Activated CD4-positive, alpha-beta T cell treated with anti-CD3 and anti-CD28 coated beads, Interleukin-2, amount 50 U/mL, for 48 hours (primary cell): ENCODE data around the gene RIPOR3.
"Not testable (repeated sequence)": the region's sequence is repeated elsewhere in the genome, so short reads cannot be mapped to it uniquely, and the experiment has no call there.

Source experiments
- DNase-seq, 2 experiments: peaks; one replicate each; pipeline ENCODE4 v3.0.0-alpha.2; 2020

RIPOR3 gene

DNA sequence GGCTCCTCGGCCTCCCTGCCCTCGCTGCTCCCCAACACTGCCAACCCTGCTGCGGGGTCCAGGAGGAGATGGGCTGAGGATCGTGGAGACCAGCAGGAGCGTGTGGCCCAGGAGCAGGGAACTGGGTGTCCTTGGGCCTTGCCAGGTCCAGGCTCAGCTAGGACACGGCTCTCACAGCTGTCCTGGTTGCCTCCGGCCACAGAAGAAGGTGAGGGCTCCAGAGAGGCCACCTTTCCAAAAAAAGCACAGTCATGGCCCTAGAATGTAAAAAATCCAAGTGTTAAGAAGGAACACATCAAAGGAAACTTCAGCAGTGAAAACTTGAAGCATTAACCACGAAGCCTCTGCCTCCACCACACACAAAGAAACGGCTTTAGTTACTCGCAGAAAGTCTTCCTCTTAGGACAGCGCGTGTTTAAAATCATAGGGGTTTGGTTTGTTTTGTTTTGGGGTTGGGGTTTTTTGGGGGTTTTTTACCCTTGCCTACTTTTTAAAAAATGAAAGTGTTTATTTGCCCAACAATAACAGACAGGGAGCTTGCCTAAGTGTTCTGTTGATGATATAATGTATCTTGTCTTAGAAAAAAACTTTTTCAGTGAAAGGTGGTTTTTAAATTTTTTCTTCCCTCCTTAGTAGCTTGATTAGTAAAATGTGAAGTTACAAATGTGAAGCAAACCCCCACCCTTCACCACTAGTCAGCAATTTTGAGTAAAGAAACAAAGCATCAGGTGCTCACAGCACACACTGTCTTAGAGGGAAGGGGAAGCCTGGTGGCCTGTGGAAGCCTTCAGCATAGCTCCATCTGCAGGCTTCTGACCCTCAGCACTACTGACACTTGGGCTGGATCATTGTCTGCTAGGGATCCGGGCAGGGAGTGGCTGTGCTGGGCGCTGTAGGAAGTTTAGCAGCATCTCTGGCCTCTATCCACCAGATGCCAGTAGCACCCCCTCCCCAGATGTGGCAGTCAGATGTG, 121.2 kb downstream of the RIPOR3 start:
- DNase-seq, result peak; percentile 49 to 61

DNA sequence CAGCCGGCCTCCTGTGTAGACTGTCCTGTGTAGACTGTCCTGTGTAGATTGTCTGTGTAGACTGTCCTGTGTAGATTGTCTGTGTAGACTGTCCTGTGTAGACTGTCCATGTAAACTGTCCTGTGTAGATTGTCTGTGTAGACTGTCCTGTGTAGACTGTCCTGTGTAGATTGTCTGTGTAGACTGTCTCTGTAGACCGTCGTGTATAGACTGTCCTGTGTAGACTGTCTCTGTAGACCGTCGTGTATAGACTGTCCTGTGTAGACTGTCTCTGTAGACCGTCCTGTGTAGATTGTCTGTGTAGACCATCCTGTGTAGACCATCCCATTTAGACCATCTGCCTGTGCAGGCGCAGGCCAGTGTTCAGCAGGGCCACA, 121.9 kb downstream of the RIPOR3 start:
- DNase-seq, result not testable (repeated sequence)

DNA sequence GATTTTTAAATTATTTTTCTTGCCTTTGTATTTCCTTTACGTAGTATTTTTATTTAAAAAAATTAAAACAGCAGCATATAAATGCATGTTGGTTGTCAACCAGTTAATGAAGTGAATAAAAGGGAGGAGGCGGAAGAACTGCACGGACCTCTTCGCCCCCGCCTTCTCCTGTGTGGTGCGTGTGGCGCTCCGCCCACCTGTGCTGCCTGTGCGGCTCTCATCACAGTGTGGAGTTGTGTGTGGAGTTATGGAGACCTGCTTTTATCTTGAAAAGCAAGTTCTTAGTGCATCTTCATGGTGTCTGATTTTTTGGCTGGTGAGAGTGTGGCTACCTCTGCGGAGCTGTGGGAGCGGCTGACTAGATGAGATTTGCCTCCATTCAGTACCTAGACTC, 122.8 kb downstream of the RIPOR3 start:
- DNase-seq, result no peak

DNA sequence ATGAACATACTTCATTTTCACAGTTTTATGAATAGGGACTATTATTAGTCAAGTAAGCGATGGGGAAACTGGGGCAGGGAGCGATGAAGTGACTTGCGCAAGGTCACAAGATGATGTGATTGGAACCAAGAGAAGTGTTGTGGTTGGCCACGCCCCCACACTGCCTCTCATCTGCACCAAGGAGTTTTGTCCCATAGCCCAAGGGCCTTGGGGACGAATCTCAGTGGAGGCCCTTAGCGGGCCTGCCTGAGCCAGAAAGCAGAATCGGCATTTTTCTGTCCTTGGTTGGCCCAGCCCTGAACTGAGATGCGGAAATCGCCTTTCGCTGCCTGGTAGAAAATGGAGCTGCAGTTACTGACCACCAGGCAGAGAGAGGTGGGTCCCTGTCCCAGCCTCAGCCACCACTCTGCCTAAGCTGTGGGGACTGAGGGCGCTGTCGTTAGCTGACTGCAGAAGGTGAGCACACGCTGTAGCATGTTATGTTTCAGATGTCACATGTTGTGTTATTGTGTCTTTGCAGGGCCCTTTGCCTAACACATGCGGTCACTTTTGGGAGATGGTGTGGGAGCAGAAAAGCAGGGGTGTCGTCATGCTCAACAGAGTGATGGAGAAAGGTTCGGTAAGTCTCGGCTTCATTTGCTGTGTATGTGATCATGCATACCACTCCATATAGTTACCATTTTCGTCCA, 123.3 kb downstream of the RIPOR3 start:
- DNase-seq, result peak; percentile 56 to 63

DNA sequence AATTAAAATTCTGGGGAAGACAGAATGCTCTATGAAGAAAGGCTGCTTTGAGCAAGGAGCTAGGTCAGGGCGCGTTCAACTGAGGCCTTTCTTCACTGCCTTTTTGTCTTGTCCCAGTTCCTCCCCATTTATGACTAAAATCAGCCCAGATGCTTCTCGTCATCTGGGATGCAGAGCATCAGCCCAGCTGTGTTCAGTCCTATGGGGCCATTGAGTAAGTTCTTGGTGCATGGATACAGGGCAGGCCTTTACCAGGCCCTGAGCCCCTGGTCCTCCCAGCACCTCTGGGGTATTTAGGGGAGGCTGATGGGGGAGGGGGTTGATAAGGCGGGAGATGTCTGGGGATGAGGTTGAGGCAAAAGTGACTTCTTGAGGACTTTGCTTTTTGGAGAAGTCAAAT, 125.5 kb downstream of the RIPOR3 start:
- no peak for DNase-seq

DNA sequence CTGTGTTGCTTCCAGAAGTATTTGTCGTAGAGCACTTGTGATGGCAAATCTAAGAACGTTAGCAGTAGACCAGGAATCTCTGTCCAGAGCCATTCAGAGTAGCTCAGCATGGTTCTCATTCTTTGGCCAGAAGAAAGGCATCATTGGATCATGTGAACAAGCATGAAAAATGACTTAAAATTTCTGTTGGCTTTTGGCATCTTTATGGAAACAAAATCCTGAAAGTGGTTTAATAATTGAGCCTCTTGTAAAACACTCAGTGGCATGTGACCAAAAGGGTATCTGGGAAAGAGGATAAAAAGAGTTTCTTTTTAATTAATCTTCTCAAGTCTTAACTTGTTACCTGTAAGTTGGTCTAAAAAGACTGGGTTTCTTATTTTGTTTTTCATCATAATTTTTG, 126.0 kb downstream of the RIPOR3 start:
- DNase-seq, result no peak

DNA sequence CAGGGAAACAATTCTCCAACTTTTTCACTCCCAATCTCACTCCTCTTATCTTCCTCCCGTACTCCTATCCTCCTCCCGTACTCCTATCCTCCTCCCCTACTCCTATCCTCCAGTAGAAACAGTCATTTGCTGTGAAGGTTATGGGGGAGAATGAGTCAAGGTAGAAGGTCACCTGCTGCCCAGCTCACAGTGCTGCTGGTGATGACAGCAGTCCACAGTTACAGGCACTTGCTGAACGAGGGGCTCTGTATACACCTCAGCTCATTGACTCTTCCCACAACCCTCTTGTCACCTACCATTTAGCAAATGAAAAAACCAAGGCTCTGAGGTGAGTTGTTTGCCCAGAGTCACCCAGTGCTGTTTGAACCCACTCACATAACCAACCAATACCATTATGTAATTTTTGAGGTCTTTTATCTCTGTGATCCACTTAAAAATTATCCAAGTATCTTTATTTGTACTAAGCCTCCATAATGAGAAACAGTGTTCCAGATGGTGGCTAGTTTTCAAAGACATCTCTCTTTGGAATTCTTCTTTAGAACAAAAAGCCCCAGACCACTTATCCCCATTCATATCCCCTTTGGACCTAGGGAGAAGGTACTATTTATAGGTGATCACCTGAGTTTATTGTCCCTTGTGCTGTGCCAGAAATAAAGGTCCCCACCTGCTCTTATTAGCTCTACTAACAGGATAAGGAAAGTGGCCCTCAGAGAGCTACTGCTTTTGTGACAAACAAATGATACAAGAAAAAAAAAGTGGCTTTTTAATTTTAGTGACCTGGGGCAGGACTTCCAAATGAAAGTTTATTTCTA, 128.0 kb downstream of the RIPOR3 start:
- DNase-seq, result no peak

DNA sequence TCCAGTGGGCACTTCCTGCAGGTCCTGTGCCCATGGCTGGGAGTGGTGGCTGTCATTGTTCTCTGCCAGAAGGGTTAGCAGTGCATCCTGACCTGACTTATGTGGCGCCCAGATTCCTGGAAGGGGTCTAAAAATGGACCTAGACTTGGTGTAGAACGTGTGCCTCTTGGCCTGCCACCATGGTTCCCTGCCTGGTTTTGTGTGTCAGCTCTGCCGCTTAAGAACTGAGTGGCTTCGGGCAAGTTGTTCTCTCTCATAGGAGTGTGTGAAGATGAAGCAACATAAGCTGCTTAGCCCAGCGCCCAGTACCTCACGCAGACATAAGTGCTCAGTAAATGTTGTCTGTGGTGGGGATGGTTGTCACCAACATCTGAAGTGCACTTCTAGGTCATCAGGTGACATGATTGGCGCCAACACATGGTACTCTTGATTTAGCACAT, 129.1 kb downstream of the RIPOR3 start:
- no peak for DNase-seq

DNA sequence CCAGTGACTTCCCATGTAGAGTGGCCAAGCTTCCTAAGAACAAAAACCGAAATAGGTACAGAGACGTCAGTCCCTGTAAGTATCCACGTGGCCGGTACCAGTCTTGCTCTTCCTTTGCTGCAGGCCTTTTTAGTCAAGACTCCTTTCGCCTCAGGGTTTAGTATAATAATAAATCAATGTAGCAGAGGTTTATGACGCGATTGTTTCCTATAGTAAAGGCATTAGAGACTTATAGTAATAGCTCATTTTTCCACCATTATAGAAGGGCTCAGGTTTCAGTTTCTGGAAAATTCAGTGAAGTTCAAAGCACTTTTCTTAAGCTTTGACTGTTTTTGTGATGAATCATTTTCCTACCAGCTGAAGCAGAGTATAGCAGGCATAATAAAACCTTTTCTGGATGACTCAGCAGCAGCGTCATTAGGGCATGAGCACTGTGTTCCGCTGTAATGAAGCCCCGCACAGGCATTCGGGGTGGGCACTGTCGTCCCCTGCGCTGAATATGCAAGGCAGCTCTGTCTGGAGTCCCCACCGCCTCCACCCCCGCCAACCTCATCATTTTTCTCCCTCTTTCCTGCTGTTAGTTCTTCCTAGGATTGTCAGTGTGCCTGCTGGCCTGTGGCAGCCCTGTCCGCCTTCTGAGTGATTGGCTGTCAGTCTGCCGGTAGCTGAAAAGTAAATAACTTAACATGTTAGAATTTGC, 129.8 kb downstream of the RIPOR3 start:
- peak; percentile 60 to 75 for DNase-seq

DNA sequence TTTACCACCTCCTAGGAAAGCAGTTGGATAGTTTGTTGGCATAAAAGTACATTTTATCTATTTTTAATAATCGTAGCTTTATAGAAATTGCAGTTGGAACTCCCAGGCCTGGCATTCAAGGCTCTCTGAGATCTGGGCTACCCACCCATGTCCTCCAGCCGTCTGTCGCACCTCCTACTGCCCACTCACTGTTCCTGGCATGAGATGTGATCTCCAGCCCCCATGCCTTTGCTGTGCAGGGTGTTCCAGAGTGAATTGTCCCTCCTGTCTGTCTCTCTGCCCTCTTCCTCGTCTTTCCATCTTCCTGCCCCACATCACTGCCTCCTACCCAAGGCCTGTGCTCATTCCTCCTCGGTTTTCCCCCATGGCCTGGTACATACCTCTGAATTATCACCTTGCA, 130.5 kb downstream of the RIPOR3 start:
- DNase-seq, result no peak

DNA sequence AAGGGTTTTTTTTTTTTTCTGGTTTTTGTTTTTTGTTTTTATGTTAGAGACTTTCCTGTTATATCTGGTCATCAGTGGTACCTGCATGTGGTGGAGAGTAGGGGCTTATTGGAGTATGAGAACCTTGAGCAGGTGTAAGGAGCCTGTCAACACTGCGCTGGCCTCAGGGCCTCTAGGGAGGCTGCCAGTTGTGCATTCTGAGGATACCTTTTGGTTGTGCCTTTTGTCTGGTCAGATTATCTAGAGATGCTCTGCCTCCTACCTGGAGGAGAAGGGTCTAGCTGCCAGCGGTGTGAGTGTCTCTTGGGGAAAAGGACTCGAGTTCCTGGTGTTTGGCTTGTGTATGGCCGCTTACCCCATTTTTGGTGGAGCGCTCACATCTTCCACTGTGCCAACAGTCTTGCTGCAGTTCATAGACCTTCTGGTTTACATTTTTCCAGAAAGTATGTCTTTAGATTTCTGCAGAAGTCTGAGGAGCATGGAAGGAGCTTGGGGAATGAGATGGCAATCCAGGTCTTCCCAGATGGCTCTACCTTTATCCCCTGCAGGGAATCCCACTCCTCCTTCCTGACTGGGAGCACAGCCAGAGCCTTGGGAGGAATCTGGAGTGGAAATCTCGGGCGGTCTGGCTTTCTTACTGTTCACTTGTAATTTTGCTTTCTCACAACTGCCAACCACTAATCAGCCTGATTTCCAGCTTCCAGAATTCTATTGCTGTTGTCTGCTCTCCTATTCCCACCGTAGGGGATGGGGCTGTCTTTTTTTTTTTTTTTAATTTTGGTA, 131.3 kb downstream of the RIPOR3 start:
- DNase-seq, result no peak

DNA sequence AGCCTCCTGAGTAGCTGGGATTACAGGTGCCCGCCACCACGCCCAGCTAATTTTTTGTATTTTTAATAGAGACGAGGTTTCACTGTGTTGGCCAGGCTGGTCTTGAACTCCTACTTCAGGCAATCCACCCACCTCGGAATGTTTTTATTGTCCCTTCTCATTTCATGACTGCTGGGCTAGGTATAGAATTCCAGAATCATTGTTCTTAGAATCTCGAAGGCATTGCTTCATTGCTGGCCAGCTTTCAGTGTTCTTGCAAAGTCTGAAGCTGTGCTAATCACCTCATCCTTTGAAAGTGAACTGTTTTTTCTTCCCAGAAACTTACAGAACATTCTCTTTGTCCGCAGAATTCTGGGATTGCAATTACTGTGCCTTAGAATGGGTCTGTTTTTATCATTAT, 132.2 kb downstream of the RIPOR3 start:
- no peak for DNase-seq

DNA sequence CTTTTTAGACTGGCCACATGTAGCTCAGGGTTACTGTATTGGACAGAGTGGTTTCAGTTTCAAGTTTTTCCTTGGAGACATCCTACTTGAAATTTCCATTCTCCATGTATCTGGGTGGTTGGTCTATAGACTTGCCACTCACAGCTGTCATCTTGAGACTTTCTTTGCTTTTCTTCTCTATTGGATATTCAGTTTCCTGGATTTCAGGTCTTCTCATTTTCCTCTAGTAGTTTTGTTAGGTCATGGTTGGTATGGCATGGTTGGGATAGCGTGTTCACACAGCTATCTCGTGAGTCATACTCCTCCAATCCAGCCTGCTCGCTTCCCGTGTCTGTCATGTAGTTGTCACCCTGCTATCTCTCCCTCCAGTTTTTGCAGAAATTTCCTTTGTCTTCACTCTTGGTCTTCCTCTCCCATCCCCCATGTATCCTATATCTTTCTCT, 132.8 kb downstream of the RIPOR3 start:
- DNase-seq, result no peak

DNA sequence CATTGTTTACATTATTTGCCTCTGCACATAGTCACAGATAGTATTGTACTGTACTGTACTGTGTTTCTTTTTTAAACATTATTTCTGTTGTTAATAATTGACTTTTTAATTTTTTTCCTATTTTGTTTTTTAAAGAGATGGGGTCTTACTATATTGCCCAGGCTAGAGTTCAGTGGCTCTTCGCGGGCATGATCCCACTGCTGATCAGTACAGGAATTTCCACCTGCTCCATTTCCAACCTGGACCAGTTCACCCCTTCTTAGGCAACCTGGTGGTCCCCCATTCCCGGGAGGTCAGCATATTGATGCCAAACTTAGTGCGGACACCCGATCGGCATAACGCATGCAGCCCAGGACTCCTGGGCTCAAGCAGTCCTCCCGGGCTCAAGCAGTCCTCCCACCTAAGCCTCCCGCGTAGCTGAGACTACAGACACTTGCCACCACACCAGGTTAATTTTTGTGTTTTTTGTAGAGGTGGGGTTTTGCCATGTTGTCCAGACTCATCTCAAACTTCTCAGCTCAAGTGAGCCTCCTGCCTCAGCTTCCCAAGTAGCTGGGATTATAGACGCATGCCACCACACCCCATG, 133.7 kb downstream of the RIPOR3 start:
- DNase-seq, result no peak

DNA sequence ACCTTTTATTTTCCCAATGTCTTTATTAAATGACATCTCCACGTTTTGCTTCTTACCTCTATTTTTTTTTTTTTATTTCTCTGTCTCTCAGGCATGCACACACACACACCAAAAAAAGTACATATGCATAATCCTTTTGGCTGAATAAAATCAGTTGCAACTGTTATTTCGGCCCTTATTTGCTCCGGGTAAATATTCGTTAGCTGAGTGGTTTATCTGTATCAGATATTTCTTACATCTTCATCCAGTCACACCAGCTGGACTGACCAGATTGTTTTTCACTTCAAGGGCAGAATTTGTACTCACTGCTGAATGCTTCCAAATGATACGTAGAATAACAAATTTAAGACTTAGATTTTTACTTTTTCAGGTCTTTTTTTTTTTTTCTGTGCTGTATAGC, 135.7 kb downstream of the RIPOR3 start:
- DNase-seq, result no peak

DNA sequence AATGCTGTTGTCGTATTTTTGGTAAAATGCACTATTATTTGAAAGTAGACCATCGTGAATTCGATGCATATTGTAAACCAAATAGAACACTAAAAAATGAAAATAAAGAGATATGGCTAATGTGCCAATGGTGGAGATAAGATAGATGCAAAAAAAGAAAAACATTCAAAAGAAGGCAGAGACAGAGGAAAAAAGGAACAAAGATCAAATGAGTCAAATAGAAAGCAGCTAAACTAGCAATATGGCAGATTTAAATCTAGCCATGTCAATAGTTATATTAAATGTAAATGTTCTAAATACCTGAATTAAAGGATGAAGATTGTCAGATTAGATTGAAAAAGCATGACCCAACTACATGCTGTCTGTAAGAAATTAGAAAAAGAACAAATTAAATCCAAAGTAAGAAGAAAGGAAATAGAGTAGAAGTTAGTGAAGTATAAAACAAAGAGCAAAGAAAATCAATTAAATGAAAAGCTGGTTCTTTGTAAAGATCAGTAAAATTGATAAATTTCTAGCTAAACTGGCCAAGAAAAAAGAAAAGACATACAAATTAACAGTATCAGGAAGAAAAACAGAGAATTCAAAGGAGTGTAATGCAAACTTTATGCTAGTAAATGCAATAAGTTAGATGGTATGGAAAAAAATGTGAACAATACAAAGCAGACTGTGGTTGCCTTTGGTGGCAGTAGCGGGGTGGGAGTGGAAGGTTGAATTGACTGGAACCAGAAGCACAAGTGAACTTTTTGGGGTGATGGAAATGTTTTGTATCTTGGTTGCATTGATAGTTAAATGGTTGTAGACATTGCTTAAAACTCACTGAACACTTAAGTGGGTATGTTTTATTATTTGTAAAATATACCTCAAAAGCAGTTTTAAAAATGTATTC, 136.4 kb downstream of the RIPOR3 start:
- no peak for DNase-seq

DNA sequence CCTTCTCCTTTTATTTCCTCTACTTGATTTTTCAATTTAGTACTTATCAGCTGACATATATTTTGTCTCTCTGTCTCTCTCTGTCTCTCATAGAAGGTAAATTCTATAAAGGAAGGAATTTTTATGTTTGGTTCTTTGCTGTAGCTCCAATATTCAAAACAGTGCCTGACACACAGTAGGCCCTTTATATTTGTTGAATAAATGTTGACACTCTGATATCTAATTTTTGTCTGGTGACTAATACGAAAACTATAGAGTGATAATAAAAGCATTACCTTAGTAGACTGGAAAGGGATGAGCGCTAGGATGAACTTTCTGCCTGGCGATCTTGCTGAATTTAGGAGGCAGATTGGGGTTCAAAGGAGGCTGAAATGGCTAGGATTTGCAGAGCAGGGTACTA, 138.4 kb downstream of the RIPOR3 start:
- no peak for DNase-seq

DNA sequence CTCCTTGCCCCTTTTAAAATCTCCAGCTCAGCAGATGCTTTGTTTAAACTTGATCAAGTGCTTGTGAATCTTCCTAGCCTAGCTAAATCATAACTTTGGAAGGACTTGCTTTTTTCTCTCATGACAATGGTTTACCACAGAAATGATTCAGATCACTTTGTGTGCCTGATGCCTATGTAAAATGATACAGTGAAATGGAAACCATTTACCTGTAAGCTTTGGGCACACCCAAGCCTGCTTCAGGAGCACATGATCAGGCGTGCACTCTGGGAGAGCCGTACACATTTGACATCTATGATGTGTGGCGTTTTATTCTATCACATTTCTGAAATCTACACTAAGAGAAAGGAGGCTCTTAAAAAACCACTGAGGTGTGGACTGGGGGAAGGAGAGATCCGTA, 140.1 kb downstream of the RIPOR3 start:
- no peak for DNase-seq

DNA sequence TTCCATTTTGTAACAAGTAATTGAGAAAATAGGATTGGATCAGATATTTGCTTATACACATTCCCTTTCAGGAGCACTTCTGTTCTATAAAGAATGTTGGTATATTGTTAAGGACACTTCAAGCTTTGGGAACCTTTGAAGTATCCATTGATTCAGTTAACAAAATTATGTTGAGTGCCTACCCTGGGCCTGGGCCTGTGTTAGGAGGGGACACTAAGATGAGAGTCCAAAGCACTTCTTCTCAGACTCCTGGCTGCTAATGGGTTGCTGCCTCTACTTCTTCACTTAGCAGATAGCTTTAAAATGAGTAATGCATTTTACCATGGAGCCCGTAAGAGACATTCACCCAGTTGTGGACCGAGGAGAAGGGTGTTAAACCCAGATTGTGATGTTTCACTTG, 140.8 kb downstream of the RIPOR3 start:
- no peak for DNase-seq

DNA sequence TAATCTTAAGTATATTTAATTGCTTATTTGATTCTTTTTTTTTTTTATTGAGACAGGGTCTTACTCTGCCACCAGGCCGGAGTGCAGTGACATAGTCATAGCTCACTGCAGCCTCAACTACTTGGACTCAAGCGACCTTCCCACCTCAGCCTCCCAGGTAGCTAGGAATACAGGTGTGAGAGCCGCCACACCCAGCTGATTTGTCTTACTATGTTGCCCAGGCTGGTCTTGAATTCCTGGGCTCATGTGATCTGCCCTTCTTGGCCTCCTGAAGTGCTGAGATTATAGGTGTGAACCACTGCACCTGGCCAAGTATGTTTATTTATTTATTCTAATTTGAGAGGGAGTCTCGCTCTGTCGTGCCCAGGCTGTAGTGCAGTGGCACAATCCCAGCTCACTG, 142.9 kb downstream of the RIPOR3 start:
- DNase-seq, result no peak
